Measurements from ENCODE around the gene GRN.
"Not testable (repeated sequence)": the region's sequence is repeated elsewhere in the genome, so short reads cannot be mapped to it uniquely, and the experiment has no call there.

Gene GRN

DNA sequence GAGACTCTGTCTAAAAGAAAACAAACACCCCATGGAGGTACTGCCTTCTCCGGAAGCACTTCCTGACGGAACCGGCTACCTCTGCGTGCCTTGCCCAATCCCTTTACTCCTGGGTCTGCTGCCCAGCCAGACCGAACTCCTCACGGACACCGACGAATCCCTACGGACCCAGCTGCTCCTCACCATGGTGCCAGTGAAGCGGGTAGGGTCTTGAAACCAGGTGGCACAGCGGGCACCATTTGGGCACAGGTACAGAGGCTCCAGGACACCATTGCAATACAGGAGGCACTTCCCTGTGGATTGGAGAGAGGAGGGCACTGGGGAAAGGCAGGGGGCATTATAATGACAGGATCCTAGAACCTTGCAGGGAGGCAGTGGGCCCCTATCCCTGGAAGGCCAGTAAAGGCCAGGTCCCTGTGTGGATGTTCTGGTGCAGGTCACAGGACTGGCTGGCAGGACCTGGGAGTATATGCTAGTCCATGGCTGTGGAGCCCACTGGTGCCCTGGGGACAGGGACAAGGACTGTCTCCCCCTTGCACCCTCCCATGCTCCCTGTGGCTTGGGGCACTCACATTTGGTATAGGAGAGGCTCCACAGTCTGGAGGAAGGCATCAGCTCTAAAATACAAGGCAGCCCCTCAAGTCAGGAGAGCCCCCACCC lies 22.7 kb upstream of the GRN start:
- no peak for DNase-seq

DNA sequence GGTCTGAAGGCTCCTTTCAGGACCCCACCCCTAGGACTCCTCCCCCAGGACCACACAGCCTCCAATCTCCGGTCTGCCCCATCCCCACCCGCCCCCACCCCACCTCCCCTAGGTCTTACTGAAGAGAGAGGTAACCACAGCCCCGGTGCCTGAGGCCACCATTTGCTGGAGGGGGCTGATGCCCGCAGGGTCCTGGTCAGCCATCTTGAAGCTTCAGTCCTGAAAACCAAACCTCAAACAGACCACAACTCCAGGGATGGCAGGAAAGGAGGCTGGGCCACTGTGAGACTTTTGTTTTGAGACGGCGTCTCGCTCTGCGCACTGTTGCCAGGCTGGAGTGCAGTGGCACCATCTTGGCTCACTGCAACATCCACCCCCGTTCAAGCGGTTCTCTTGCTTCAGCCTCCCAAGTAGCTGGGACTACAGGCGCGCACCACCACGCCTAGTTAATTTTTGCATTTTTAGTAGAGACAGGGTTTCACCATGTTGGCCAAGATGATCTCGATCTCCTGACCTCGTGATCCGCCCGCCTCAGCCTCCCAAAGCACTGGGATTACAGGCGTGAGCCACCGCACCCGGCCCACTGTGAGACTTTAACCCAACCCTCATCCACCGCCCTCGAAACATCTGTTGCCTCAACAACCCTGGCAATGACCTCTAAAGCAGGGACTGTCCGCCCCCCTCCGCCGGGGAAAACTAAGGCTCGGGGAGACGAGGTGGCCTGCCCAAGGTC lies 21.6 kb upstream of the GRN start:
- no peak for DNase-seq

DNA sequence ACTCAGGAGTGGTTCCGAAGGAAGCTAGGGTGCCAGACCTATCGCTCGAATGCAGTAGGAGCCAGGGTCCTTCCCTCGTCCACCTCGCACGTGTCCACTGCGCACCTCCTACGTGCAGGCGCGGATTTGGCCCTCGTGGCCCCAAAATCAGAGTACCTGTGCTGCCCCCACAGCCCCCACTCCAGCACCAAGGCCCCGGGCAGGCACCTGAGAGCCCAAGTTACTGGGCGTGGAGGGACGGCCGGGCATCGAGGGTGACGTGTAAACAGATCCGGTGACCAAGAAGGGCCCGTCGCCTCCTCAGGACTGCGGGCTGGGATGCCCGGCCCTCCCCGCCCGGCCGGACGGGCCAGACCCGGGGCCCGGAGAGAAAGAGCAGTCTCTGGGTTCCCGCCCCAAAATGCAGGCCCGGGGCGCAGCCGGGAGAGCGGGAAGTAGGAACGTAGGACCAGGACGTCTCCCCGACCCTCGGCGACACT lies 21.0 kb upstream of the GRN start:
- DNase-seq: no peak

DNA sequence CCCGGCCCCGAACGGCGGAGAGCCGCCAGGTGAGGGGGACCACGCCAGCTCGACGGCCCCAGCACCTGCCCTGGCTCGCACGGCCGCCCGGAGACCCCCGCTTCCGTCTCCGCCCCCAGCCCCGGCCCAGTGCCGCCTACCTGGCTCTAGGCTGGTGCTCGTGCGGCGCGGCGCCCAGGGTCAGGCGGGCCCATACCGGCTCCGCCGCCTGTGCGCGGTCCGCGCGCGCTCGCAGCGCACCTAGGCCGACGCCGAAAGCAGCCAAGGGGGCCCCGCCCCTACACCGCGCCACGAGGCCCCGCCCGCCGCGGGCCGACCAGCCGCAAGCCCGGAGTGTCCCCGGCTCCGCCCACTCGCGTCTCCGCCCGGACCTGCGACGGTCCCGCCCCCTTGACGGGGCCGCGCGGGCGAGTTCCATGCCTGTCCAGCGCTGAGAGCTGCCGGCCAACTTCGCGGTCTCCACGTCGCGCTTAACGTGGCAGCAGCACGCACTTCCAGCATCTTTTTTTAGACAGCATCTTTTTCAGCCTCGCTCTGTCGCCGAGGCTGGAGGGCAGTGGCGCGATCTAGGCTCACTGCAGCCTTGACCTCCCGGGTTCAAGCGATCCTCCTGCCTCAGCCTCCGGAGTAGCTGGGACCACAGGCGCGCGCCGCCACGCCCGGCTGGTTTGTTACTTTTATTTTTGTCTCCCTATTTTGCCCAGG lies 20.4 kb upstream of the GRN start, which contains the start of gene SLC25A39:
SLC25A39 (minus strand) TSS at position 253 of the 705 bp plus-strand sequence. CDS start 1,261 bp downstream, outside the sequence.
- peak; percentile 96 for DNase-seq

DNA sequence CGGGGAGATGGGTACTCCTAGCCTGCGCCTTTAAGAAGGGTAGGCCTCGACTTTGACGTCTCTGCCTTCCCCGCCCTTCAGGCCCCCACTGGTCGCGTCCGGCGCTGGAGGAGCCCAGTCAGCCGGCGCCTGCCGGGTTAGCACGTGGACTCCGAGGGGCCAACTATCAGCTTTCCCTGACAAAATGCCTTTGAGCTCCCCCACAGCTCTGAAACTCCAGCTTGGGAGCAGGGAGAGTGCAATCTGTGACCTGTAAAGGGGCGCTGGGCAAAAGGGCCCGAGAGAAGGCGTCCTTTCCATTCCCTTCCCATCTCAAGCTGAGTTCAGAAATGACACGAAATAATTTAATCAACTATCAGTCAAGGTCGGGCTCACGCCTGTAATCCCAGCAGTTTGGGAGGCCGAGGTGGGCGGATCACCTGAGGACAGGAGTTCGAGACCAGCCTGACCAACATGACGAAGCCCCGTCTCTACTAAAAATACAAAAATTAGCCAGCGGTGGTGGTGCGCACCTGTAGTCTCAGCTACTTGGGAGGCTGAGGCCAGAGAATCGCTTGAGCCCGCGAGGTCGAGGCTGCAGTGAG lies 18.1 kb upstream of the GRN start:
- DNase-seq: peak; percentile 99

DNA sequence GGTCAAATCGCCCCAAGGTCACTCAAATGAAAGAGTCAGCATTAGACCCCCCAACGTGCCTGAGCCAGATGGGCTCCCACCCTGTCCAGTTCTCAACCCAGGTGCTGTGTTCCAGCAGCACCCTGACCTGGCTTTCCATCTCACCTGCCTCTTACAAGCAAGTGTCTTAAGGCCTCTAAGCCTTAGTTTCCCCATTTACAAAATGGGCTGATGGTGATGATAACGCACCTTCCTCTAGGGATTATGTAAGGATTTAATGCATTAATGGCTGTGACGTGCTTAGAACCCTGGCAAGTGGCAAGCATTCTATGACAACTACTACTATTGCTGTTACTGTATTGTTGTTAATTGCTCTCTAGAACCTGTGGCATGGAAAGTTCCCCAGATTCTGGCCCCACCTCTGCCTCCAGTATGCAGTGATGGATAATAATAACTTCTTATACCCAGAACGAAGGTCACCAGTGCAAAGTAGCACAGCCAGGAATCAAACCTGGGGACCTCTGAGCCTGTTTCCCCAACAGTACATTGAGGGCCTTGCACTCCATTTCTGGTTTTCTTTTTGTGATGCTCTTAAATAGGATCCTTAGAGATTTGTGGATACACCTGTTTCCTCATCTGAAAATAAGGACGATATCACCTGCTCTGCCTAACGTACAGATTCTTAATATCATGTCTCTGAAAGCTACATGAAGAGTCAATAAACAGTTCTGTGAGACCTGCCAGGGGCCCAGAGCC lies 17.2 kb upstream of the GRN start:
- no peak for DNase-seq

DNA sequence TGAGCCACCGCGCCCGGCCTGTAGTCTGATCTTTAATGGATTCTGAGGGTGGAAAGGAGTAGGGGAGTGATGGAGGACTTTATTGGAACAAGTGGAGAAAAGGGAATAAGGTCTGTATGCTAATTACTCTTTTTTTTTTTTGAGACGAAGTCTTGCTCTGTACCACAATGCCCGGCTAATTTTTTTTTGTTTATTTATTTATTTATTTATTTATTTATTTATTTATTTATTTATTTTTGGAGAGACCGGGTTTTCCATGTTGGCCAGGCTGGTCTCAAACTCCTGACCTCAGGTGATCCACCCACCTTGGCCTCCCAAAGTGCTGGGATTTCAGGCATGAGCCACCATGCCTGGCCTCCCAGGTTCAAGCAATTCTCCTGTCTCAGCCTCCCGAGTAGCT lies 15.6 kb upstream of the GRN start:
- DNase-seq: not testable (repeated sequence)

DNA sequence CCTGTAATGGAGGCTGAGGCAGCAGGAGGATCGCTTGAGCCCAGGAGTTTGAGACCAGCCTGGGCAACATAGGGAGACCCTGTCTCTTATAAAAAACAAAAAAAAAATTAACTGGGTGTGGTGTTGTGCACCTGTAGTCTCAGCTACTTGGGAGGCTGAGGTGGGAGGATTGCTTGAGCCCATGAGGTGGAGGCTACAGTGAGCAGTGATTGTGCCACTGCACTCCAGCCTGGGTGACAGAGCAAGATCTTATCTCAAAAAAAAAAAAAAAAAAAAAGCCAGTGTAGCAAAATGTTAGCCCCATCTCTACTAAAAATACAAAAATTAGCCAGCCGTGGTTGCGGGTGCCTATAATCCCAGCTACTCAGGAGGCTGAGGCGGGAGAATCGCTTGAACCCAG lies 14.8 kb upstream of the GRN start:
- DNase-seq: not testable (repeated sequence)

DNA sequence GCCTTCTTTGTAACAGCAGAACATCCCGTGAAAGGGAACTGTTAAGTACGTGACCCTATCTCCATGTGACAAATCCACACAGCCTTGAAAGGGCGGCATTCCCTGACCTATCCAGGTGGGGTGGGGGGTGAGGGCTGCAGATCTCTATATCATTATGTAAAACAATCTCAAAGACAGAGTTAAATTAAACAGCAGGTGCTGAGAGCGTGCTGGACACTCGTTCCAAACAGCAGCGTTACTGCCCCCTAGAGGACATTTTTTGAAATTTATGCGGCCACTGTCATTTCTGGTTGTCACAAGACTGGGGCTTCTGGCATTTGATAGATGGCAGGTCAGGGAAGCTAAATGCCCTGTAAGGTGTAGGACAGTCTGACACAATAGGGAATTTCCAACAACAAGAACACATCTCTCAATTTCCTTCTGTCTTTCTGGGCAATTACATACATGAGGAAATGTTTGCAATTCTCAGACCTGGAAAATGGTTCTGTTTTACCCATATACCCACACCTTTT lies 13.8 kb upstream of the GRN start:
- peak; percentile 82 for DNase-seq

DNA sequence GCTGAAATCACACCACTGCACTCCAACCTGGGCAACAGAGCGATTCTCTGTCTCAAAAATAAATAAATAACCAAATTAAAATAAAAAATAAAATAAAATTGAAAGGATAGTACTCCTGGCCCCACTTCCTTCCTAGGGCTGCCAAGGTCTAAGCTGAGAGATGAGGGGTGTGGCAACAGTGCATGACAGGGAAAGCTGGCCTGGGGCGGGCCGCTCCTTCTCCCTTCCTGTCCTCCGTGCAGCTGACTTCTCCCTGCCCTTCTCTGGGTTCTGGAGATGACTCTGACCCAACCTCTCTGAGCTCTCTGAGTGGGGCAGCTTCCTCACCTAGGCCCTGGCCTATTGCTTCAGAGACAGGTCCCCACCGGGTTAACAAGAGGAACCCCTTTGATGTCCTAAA lies 11.7 kb upstream of the GRN start:
- DNase-seq: no peak

DNA sequence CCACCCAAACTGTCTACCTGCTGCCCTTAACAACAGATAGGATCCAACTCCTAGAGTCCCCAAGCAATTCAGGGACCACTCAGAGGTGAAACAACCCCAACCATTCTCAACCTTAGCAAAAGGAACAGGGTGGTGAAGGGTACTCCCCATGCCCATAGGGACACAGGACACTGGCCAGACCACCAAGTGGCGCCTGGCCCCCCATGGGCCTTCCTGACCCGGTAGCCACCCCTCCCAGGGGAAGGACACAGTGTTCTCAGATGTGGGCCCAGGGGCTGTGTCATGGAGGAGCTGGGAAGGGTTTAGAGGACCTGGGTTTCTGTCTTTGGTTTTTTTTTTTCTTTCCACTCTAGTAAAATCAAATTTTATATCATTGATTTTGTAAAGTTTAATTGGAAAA lies 10.8 kb upstream of the GRN start:
- no peak for DNase-seq

DNA sequence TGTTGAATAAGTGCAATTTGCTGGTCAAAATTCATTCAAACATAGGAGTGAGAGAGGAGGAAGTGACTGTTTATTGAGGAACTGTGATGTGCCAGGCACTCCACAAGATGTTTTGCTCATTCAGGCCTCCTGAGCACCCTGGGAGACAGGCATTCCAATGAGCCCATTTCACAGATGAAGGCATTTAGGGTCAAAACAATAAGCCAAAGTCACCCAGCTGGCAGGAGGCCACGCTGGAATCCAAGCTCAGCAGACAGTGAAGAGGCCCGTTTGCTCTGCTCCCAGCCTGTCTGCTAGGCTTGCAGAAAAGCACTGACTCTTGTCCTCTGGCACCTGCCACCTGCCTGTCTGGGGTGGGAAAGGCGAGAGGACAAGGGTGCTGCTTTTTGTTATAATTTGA lies 10.4 kb upstream of the GRN start:
- DNase-seq: no peak

DNA sequence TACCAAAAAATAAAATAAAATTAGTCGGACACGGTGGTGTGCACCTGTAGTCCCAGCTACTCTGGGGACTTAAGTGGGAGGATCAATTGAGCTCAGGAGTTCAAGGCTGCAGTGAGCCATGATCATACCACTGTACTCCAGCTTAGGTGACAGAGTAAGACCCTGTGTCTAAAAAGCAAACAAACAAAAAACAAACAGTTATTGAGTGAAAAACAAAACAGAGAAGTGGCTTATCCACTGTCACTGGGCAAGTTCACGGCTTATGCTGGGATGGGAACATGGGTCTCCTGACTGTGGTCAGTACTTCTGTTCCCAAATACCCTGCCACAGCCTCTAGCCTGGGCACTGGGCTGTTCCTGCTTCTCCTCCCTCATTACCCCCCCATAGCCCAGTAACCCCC lies 9.5 kb upstream of the GRN start:
- DNase-seq: no peak

DNA sequence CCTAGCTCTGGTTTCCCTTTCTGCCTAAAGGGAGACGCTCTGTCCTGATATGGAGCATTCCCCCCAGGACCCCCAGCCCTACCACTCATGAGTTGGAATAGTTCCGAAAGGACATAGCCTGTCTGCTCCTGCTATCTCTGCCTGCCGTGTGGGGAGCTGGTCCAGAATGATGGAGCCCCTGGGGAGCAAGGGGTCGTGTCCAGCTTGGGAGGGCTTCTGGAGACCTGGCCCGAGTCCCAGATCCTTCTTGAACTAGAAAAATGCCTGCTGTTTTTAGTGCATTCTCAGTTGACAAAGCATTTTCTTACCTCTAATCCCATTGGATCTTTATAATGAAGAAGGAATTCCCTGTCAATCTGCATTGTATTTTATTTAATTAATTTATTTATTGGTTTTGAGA lies 9.1 kb upstream of the GRN start:
- no peak for DNase-seq

DNA sequence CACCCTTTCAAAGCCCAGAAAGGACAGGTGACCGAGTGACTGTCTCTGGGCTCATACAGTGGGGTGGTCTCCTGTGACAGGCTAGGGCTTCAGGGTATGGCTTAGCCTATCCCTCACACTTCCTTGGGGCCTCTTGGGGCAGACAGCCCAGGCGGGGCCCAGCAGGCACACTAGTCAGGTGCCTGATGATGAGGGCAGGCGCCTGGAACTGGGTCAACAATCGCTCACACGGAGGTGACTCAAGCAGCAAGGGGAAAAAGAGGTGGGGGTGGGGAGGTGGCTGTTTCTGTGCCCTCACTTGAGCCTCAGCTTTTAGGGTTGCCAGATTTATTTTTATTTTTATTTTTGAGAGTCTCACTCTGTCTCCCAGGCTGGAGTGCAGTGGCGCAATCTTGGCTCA lies 6.4 kb upstream of the GRN start:
- DNase-seq: no peak

DNA sequence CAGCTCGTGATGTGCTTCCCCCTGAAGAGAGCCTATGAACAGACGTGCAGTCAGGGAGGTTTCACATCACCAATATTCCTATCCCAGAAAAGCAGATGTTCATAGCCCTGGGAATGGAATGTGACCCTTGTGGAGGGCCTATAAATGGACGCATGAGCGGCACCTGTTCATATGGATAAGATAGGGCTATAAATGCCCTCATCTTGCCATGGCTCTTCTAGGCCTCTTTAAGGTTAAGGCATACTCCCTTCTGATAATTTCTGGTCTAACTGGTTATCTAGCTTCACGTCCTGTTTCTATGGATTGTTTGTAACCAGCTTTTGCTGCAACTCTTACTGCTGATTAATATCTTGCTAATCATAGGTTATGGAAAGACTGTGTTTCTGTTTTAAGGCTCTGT lies 4.5 kb upstream of the GRN start:
- not testable (repeated sequence) for DNase-seq

DNA sequence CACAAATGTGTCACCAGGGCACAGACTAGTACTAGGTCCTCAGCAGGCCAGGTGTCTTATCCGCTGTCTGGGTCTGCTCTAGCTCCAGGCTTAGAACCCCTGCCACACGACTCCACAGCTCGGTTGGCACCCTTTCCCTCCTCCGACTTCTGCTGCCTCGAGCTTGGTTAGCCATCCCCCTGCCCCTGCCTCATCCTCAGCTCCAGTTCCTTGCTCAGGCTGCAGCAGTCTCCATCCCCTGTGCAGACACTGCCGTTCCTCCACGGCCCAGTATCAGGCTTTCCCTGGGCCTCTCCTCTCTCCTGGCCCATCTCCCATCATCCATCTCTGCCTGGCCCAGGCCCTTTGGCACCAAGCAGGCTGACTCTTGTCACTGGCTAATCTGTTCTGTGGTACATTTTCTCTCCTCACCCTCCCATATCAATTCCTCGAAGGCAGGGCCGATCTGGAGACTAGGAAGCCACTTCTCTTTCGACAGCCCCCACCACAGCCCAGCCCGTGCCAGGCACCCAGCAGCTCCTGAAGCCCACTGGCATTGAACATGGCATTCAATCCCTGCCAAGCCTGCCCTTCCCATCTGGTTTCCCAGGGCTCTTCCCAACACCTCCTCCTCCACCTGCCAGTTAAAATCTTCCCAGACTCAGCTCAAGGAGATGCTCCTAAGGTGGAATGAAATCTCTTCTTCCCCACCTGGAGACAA lies 1.4 kb upstream of the GRN start:
- no peak for DNase-seq

DNA sequence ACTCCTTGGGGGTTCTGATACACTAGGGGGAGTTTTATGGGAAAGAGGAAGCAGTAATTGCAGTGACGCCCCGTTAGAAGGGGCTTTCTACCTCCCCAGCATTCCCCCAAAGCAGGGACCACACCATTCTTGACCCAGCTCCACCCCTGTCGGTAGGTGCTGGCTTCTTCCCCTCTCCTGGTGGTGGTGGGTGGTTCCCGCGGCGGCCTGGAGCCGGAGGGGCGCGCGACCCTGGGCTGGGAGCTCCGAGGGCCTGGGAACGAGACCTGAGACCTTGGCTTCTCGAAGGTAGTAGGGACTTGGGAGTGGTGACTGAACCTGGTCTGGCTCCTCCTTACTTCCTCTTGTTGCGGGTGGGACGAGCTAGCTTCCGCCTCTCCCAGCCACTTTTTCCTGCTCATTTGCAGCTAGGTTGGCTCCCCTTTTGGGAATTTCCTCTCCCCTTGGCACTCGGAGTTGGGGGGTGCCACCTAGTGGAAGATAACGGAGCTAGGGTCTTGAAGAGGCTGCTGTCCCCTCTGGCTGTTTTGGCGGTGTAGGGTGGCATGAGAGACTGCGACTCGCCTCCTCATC lies 438 bp downstream of the GRN start:
- no peak for DNase-seq

DNA sequence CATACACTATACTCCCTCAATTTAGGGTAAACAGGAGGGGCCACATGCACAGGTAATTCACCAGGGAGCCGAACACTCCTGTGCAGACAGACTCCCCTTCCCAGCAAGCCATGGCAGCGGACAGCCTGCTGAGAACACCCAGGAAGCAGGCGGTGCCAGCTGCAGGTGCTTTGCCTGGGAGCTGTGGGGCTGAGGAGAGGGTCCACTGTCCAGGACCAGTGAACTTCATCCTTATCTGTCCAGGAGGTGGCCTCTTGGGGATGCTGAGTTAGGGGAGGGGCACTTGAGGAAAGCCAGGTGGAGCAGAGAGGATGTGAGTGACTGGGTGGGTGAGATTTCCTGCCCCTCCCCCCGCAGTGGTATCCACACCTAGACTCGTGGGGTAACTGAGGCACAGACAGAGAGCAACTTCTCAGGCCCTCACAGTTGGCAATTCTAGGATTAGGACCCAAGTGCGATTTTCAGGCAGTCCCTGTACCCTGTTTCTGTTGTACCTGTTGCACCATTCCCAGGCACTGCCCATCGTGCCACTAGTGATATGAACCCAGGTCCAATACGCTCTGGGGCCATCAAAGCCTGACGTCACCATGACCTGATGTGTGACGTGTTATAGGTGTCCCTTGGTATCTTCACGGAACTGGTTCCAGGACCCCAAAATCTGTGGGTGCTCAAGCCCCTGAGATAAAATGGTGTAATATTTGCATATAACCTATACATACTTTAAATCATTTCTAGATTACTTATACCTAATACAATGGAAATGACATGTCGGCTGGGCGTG lies 1.2 kb downstream of the GRN start:
- no peak for DNase-seq

DNA sequence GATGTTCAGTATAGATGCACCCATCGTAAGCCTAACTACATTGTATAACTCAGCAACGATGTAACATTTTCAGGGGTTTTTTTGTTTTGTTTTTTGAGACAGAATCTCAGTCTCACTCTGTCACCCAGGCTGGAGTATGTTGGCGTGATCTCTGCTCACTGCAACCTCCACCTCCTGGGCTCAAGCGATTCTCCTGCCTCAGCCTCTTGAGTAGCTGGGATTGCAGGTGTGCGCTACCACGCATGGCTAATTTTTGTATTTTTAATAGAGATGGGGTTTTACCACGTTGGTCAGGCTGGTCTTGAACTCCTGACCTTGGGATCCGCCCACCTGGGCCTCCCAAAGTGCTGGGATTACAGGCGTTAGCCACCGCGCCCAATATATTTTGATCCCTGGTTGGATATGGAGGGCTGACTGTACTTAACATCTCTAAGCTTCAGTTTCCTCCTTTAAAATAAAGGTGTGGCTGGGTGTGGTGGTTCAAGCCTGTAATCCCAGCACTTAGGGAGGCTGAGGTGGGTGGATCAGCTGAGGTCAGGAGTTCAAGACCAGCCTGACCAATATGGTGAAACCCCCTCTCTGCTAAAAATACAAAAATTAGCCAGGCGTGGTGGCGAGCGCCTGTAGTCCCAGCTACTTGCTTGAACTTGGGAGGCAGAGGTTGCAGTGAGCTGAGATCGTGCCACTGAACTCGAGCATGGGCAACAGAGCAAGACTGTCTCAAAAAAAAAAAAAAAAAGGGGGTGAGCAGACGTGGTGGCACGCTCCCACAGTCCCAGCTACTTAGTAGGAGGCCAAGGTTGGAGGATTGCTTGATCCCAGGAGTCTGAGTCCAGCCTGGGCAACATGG lies 2.3 kb downstream of the GRN start:
- not testable (repeated sequence) for DNase-seq

All from NCI-H774 (cell line).